Activated effector memory CD4-positive, alpha-beta T cell treated with Interleukin-2 at 50 U/mL for 16 hours (primary cell): ENCODE measurements around the gene MICOS13.
"Not testable (repeated sequence)": the region's sequence is repeated elsewhere in the genome, so short reads cannot be mapped to it uniquely, and the experiment has no call there.

Experiments used
- DNase-seq: peaks from one replicate; pipeline ENCODE4 v3.0.0-alpha.2; 2020

Gene MICOS13, protein sequence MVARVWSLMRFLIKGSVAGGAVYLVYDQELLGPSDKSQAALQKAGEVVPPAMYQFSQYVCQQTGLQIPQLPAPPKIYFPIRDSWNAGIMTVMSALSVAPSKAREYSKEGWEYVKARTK

DNA sequence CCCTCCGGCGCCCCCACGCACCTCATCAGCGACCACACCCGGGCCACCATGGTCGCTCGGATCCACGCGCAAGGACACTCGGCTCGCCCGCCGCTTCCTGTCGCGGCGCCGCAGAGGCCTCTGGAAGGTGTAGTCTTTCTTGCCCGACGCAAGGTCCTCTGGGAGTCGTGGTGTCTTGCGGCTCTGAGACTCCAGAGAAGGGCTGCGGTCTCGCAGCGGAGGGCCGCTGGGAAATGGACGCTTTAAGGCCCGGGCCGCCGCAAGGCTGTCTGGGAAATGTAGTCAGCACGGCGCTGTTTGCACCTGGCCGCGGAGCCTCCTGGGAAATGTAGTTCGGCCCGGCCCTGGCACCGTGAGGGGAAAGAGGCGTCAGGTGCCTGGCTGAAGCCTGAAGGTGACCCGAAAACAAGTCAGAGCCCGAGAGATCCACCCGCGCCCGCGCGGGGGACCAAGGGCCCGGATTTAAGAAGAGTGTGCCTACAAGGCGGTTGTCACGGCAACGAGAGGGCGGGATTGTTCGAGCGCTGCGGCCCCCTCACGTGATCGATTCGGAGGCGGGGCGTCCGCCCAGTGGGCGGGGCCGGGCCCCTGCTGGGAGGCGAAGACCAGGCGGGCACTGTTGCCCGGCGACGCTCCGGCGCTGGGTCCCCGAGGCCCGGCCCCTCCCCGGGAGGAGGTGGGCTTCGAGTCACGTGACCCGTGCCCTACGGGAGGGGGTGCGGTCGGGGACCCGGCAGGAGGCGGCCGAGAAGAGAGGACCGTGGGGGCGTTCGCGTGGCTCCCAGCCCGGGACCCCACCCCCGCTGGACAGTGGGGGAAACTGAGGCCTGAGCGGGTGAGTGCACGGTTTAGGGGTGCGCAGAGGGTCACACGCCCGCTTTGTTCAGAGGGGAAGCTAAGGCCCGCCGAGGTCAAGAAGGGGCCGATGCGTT lies at the start of gene MICOS13, which contains the start of gene HSD11B1L:
Gene MICOS13, minus strand, starts transcription at position 80 of the 932 bp plus-strand sequence. Its CDS starts 30 bp downstream, at position 50.
Gene HSD11B1L, plus strand, starts transcription at position 591 of the 932 bp plus-strand sequence. CDS start 3,806 bp downstream, outside the sequence.
- peak; percentile 97 for DNase-seq

DNA sequence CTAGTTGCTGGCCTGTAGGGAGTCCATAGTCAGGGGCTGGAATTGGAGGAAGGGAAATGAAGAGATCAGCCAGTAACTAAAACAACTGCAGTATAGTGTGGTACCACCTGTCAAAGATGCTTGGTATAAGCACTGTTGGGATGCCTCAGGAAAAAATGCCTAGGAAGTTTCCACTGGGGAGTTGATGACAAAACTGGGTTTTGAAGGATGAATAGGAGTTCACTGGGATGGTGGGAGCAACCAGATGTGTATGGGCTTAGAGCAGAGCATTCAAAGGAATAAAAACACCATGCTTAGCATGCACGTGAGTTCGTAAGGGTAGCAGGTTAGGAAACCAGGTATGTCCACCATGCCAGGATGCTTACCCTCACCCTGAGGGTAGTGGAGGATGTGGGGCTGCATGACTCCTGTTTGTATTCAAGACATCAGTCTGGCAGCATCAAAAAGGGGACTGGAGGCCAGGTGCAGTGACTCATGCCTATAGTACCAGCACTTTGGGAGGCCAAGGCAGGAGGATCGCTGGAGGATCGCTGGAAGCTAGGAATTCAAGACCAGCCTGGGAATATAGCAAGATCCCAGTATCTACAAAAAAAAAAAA lies 47.2 kb upstream of the MICOS13 start:
- DNase-seq = no peak

DNA sequence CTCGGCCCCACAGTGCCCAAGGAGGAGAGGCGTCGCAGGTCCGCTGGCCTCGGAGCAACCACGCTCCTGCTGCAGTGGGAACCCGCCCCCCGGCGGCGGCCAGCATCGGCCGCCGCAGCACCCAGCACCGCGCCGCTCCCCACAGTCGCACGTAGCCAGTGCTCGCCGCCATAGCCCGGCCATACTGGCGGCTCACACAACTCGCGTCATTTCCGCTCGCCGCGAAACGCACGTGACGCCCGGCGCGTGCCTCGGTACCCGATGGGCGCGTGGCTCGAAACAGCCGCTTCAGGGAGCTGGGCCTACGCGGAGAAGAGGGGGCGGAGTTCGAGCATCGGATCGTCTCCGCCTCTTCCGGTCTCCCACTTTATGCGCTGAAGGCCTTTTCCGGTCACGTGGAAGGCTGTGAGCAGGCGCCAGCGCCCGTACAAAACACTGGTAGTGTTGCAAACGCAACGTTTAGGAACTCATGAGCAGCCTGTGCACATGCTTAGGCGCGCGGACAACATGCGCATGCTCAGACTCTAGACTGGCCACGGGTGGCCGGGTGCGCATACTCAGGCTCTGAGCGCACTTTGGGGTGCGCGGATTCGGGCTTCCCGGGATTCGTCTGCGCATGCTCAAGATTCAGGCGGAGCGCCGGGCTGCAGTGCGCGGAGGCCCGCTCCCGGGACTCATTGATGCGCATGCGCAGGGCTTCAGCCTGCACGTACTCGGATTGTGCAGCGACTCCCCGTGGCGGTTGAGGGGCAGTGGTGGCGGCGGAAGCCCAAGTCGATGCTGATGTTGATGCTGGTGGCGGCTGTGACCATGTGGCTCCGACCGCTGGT lies 39.9 kb upstream of the MICOS13 start, which contains the start of the genes CATSPERD and LONP1:
Gene CATSPERD, plus strand, starts transcription at position 677 of the 830 bp plus-strand sequence. Its CDS starts 101 bp downstream, at position 778.
Gene LONP1, minus strand, starts transcription at position 186 of the 830 bp plus-strand sequence. Its CDS starts 14 bp downstream, at position 172.
- peak; percentile 95 for DNase-seq

DNA sequence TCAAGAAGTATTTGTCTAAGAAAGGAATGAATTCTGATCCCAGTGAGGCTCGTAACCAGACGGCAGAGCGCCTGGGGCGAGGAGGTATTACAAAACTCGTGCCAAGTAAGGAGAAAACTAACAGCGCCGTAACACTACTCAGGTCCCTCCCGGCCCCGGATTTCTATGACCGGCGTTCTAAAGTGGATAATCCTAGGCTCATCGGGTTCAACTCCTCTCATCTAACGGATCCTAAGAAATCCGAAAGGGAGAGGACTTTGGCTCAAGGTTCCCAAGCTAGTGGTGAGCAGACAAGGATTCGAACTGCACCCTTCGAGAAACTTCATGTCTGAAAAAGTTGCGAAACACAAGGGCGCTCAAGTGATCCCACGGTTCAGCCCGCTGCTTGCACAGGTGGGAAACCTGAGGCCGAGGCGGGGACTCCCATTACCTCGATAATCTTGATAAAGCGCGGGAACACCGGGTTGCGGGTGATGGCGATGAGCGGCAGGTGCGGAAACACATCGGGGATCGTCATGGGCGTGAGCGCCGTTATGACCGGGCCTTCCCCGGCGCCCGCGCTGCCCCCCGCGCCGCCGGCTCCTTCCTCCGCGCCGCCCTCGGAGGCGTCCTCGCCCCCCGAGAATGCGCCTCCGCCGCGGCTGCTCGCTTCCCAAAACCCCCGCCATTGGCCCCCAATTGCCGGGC lies 39.1 kb upstream of the MICOS13 start:
- no peak for DNase-seq

DNA sequence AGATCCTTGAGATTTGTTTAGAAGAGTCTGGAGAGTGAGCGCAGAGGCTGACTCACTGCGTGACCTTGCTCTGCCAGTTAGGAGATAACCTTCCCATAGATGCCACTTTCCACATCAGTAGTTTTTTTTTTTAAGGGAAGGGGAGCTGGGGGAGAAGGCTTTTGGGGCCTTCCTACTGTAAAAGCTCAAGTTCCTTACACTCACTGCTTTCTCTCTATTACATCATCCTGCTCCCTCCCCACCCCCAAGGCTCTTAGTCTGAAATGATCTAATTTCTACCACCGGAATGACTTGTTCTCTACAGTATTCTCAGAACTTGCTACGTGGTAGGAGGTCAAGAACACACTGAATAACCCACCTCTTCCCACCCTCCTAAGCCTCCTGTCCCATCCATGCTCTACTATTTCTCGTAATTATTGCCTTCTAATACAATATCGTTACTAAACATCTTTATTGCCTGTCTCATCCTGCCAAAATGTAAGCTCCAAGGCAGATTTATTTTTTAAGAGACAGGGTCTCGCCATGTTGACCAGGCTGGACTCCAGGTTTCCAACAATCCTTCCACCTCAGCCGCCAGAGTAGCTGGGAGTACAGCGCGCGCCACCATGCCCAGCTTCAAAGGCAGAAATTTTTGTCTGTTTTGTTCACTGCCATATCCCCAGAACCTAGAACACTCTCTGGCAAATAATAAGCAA lies 38.4 kb upstream of the MICOS13 start:
- no peak for DNase-seq

DNA sequence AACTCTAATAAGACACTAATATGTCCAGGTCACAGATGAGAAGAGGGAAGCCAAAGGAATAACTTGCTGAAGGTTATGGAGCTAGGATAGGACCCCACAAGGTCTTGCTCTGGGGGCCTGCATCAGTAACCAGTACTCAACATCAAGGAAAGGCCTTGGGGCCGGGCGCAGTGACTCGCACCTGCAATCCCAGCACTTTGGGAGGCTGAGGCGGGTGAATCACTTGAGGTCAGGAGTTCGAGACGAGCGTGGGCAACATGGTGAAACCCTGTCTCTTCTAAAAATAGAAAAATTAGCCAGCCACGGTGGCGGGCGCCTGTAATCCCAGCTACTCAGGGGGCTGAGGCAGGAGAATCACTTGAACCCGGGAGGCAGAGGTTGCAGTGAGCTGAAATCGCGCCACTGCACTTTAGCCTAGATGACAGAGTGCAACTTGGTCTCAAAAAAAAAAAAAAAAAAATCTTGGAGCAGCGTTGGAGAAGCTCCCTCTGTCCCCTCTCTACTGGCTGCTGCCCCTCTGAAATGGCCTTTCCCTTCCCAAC lies 37.8 kb upstream of the MICOS13 start:
- DNase-seq = no peak

DNA sequence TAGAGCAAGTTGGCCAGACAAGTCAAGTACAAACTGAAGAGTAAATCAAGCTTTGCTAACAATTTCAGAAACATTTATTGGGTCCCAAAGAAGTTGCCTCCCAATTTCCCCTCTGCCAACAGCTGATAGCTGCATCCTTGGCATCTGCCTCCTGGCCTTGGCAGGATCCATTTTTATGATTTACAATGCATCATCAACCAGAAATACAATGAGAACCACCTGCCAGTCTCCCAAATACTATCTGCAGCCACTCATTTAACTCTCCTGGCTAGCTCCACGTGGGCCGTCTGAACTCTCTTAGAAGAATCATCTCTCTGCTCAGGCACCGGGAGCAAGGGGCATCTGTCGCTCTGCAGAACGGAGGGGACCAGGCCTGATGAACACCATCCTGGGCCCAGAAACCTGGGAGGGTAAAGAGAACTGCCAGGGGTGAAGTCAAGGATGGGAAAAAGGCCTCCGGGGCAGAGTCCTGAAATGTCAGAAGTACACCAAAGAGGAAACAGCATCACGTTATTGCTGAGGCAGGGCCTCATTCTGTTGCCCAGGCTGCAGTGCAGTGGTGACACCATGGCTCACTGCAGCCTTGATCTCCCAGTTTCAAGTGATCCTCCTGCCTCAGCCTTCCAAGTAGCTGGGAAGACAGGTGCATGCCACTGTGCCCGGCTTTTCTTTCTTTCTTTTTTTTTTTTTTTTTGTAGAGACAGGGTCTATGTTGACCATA lies 37.1 kb upstream of the MICOS13 start:
- DNase-seq = no peak

DNA sequence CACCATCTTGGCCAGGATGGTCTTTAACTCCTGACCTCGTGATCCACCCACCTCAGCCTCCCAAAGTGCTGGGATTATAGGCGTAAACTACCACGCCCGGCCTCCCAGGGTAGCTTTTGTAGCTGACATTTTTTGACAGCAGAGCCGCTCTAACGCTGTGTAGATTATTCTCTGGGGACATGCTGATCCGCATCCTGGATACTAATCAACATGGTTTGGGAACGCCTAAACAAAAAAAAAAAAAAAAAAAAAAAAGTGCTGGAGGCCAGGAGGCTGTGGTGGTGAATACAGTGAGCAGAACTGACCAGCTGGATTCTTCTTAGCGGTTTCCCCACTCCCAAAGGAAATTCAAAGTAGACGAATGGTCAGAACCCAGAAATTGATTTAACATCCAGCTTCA lies 34.5 kb upstream of the MICOS13 start:
- no peak for DNase-seq

DNA sequence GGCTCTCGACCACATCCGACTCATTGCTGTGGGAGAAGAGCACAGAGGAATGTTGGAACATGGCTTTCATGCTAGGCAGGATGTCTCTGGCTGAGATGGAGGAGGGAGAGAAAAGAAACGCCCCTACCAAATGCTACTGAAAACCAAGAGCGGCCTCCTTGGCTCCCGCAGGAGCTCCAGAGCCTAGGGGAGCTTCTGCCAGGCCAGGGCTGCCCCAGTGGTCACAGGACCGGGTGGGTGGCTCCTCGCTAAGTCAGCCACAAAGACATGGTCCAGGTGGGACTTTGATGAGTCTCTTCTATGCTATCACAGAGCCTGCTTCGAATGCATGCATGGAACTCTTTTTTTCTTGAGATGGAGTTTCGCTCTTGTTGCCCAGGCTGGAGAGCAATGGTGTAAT lies 32.9 kb upstream of the MICOS13 start:
- DNase-seq = no peak

DNA sequence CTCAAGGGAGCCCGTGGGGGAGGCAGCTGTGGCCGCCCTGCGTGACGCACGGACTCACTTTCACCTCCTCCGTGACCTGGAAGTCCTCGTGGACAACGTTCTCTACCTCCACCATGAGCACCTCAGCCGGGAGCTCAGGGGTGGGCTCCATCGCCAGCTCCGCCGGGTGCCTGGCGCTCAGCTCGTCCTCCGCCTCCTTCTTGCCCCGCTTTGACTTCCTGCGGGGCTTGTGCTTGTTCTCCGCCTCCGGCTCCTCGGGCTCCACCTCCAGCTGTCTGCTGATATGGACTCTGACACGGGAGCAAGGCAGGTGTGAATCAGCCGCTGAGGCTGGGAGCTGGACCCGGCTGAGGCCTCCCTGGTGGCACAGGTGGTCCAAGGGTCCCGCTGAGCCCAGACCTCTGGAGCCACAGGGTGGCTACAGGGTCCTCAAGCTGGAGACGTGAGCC lies 31.4 kb upstream of the MICOS13 start:
- no peak for DNase-seq

DNA sequence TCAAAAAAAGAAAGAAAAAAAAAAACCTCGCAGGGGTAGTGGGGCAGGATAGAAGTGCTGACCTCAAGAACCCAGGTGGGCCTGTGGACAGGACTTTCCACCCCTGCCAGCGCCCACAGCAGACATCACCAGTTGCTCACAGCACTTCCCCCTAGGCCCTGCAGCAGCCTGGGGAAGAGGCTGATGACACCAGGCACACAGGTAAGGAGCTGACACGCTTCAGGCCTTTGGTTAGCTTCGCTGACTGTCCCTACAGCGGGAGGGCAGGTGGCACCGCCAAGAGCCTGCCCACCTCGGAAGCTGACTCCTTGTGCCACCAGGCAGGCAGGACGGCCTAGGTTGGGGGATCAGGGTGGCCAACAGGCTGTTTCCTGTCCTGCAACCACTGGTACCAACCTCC lies 30.7 kb upstream of the MICOS13 start:
- no peak for DNase-seq

DNA sequence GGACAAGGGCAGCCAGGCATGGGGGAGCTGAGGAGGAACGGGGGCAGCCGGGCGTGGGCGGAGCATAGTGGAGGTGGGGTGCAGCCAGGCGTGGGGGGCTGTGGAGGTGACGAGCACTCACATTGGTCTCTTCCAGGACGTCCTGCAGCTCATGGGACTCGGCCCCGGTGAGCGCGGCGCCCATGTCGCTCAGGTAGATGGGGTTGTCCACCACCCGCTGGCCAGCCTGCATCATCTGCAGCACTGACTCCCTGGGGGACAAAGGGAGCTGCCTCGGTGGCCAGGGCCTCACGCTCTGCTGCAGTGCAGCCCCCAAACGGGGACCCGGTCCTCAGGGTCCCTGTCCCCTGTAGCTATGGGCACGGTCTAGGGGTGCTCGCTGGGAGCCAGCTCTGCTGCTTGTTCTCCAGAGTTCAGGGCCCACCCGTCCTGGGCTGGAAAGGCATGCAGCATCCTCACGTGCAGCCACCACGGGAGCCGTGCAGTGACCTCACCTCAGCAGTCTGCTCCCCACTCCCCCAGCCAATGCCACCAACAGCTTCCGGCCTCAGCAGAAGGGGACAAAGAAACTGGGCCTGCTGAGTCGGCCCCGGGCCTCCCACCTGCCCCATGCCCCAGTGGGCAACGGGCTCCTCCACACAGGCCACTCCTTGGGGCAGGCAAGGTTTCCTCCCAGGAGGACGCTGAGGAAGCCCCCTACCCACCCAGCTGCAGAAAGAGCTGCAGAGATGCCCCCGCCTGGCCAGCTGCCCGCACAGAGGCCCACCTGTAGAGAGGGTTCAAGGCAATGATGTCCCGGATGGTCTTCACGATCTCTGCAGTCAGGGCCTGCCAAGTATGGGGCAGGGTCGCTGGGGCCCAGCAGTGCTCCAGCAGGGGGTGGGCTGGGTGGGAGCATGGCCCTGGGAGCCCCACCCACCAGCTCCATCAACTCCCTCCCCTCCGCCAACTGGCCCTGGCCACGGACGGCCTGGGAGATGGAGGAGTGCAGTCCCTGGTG lies 27.6 kb upstream of the MICOS13 start:
- no peak for DNase-seq

DNA sequence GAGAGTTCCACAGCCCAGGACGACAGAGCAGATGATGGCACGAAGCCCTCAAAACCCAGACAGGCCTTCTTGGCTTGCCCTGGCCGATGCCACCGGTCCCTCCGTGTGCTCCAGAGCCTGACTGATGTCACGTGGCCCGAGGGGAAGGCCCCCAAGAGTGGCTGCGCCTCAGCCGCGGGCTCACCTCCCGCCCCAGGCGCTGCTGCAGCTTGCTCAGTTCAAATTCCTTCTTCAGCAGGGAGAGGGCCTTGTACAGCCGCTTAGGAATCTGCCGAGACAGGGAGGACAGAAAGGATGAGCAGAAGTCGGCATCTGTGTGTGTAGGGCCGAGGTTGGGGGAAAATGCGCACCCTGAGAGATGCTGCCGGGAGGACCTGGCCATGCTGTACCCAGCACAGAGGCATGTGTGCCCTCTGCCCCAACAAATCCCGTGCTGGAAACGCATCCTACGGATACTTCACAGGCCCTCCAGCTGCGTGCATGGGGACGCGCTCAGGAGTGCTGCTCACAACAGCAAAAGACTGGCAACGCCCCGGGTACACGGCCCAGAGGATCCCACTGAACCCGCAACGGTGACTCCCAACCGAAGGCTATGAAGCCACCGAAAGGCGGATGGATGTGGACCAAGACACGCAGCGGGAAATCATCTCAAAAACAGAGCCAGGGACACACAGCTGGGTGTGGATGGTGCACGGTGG lies 26.7 kb upstream of the MICOS13 start:
- DNase-seq = no peak

DNA sequence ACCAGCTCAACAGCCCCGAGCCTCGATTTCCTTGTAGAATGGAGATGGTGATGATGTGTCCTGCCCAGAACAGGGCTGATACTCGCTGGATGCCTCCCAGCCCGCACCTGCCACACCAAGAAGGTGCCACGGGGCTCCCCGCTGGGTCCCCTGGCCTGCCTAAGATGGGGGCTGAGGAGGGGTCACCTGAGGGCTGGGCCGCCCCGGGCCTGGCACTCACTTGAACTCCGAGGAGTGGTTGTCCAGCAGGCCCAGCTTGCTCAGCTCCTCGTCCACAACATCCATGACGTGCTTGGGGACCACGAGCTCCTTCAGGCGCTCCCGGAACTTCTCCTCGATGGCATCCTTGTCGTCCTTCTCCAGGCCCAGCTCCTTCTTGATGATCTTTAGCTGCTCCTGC lies 25.2 kb upstream of the MICOS13 start:
- DNase-seq = no peak

DNA sequence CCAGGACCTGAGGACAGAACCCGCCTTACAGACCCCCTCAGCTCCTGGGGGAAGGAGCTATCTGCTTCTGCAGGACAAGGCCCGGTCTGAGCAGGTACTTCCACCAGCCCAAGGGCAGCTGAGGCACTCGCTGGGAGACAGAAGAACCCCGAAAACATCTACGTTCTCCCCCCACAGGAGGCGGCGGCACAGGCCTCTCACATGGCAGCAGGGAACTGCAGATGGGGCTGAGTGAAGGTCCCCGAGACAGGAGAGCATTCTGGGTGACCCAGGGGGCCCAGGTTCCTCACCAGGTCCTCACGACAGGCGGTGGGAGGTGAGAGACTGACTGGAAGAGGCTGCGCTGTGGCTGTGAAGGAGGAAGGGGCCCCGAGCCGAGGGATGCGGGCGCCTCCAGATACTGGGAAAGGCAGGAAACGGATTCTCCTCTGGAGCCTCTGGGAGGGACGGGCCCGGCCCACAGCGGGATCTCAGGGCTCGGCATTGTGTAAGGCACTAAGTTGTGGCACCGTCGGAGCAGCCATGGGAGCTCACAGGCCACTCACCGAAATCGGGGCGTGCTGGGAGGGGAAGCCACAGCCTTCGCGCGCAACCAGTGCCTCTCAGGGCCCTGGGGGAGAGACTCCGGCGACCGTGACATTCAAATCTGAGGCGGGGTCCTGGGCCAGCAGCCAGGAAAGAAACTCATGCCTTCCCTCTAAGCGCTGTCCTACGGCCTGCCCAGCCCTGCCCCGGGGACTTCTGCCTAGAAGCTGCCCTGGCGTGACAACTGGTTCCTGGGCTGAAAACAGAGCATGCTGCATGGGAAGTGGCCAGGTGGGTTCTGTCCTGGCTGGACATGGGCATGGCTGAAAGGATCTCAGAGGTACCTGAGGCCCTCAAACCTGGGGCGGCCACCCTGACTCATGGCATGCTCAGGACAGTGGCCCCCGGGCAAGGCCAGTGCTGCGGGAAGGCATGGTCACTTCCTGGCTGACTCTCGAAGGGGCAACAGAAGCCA lies 23.8 kb upstream of the MICOS13 start:
- DNase-seq = no peak

DNA sequence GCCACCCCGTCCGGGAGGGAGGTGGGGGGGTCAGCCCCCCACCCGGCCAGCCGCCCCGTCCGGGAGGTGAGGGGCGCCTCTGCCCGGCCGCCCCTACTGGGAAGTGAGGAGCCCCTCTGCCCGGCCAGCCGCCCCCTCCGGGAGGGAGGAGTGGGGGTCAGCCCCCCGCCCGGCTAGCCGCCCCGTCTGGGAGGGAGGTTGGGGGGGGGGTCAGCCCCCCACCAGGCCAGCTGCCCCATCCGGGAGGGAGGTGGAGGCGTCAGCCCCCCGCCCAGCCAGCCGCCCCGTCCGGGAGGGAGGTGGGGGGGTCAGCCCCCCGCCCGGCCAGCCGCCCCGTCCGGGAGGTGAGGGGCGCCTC lies 21.7 kb upstream of the MICOS13 start:
- not testable (repeated sequence) for DNase-seq

DNA sequence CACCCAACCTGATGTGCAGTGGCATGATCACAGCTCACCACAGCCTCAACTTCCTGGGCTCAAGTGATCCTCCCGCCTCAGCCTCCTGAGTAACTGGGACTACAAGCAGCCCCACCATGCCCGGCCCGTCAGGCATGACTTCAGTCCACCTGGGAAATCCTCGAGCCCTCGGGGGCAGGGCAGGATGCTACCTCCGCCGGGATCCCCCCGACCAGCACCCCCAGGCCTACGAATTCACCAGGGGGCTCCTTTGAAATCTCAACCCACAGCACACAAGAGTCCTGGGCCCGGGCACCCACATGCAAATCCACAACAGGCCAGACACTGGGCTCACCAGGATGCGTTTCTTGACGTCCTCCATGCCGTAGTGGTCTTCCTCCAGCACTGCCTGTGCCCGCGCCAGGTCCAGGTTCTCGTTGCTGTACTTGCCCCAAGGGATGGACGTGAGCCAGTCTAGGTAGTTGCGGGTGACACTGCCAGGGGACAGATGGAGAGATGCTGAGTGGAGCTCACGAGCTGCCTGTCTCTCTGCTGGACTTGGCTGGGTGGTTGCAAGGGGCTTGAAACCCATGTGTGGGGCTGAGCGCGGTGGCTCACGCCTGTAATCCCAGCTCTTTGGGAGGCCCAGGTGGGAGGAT lies 20.3 kb upstream of the MICOS13 start:
- DNase-seq = no peak
